BLaER1 treated with 17β-estradiol and CSF1 and Interleukin-3, amounts not matched to agents 10 nM and 100 nM (cell line): Measurements from ENCODE around the gene REEP6.

Experiments
- H3K27ac ChIP-seq, 11 experiments: shearing (Covaris generic); formaldehyde crosslinking; 2 replicates each; pipeline ENCODE4 v1.8.1; 2022
- H3K27me3 ChIP-seq, 11 experiments: shearing (Covaris generic); formaldehyde crosslinking; 2 replicates each; pipeline ENCODE4 v1.8.1; 2022
- H3K36me3 ChIP-seq, 11 experiments: shearing (Covaris generic); formaldehyde crosslinking; 2 replicates each; pipeline ENCODE4 v1.8.1; 2022
- H3K4me1 ChIP-seq, 10 experiments: shearing (Covaris generic); formaldehyde crosslinking; 2 replicates each; pipeline ENCODE4 v1.8.1; 2022
- H3K4me2 ChIP-seq, 11 experiments: shearing (Covaris generic); formaldehyde crosslinking; 2 replicates each; pipeline ENCODE4 v1.8.1; 2022
- H3K4me3 ChIP-seq, 10 experiments: shearing (Covaris generic); formaldehyde crosslinking; 2 replicates each; pipeline ENCODE4 v1.8.1; 2022
- H3K9ac ChIP-seq, 11 experiments: shearing (Covaris generic); formaldehyde crosslinking; 2 replicates each; pipeline ENCODE4 v1.8.1; 2022
- H3K9me3 ChIP-seq, 11 experiments: shearing (Covaris generic); formaldehyde crosslinking; replicated peaks in 1 of 11; 2 replicates each; pipeline ENCODE4 v1.8.1; 2022
- H4K20me1 ChIP-seq, 11 experiments: shearing (Covaris generic); formaldehyde crosslinking; 2 replicates each; pipeline ENCODE4 v1.8.1; 2022
- Cebpa-rat ChIP-seq, 11 experiments: shearing (Covaris generic); IDR thresholded peaks; 2 replicates each; pipeline ENCODE4 v1.8.1; 2022

REEP6 gene

GRCh38 chr19:1449467-1450442 is 41.2 kb upstream of the REEP6 start, which contains the start of gene APC2:
Gene APC2 (plus strand): TSS chr19:1450121. CDS start chr19:1453002, 2,881 bp downstream.
- Histone ChIP-seq H3K27me3 (peaks cover 93 to 100% (median 96%) of the 10 kb centered on the region in 11 experiments), H4K20me1 (peaks cover 26 to 98% (median 82%) of the 10 kb centered on the region in 11 experiments; a peak in 21 of 22 replicates), H3K4me2 (peak within 1 kb of the TSS in 9 of 11 experiments; percentile 18 to 76 (median 64); a peak in 18 of 22 replicates), H3K4me1 (peaks cover 24 to 52% (median 35%) of the 10 kb centered on the region in 10 experiments; a peak in 18 of 20 replicates), H3K9me3 (peaks cover 0 to 3% (median 0%) of the 10 kb centered on the region in 11 experiments; a peak in 2 of 22 replicates), H3K4me3 (peak within 1 kb of the TSS in 7 of 10 experiments; percentile 17 to 54 (median 42); a peak in 11 of 20 replicates), H3K36me3 (no peaks in the 10 kb centered on the region), H3K27ac (no peak within 1 kb of the TSS), H3K9ac (0 out of 22 replicates have a peak within 1 kb of the TSS, but pooled peaks of 1 of the 11 experiments have one; percentile 44)
- no peak for TF ChIP-seq Cebpa-rat (IDR thresholded peaks at IDR 0.05)

- peak overlapping the region in 2 of 11 experiments; percentile 55; a peak in 3 of 22 replicates for H3K4me2 ChIP-seq
- H3K36me3 ChIP-seq, result no peaks in the 10 kb centered on the region
- peaks cover 33 to 54% (median 45%) of the 10 kb centered on the region in 10 experiments for H3K4me1 ChIP-seq
- H3K27ac ChIP-seq, result no peak overlapping the region
- H4K20me1 ChIP-seq, result peaks cover 26 to 97% (median 73%) of the 10 kb centered on the region in 11 experiments; a peak in 21 of 22 replicates
- TF ChIP-seq Cebpa-rat (IDR thresholded peaks at IDR 0.05), result no peak
- H3K4me3 ChIP-seq, result no peak overlapping the region
- H3K9me3 ChIP-seq, result peaks cover 0 to 7% (median 0%) of the 10 kb centered on the region in 11 experiments; a peak in 2 of 22 replicates
- H3K27me3 ChIP-seq, result peaks cover 83 to 100% (median 92%) of the 10 kb centered on the region in 11 experiments
- H3K9ac ChIP-seq, result no peak overlapping the region
Measured at GRCh38 chr19:1450735-1451731, 39.9 kb upstream of the REEP6 start.

GRCh38 chr19:1451916-1452801 is 38.8 kb upstream of the REEP6 start:
- Histone ChIP-seq H3K36me3 (no peaks in the 10 kb centered on the region), H3K27me3 (peaks cover 81 to 100% (median 92%) of the 10 kb centered on the region in 11 experiments), H3K9ac (no peak overlapping the region), H3K9me3 (peaks cover 0 to 7% (median 0%) of the 10 kb centered on the region in 11 experiments; a peak in 2 of 22 replicates), H3K4me1 (peaks cover 33 to 57% (median 53%) of the 10 kb centered on the region in 10 experiments), H3K27ac (no peak overlapping the region), H3K4me2 (no peak overlapping the region), H4K20me1 (peaks cover 17 to 97% (median 73%) of the 10 kb centered on the region in 11 experiments; a peak in 20 of 22 replicates), H3K4me3 (no peak overlapping the region)
- TF ChIP-seq Cebpa-rat (IDR thresholded peaks at IDR 0.05), result no peak

GRCh38 chr19:1452802-1453524 is 38.0 kb upstream of the REEP6 start:
- Histone ChIP-seq H3K27me3 (peaks cover 78 to 100% (median 92%) of the 10 kb centered on the region in 11 experiments), H4K20me1 (peaks cover 9 to 95% (median 69%) of the 10 kb centered on the region in 11 experiments; a peak in 20 of 22 replicates), H3K9me3 (peaks cover 0 to 7% (median 0%) of the 10 kb centered on the region in 11 experiments; a peak in 1 of 22 replicates), H3K9ac (no peak overlapping the region), H3K4me2 (peak overlapping the region; percentile 35 to 97 (median 84); a peak in 20 of 22 replicates), H3K36me3 (no peaks in the 10 kb centered on the region; a peak in 1 of 22 replicates), H3K27ac (no peak overlapping the region), H3K4me1 (peaks cover 32 to 61% (median 53%) of the 10 kb centered on the region in 10 experiments), H3K4me3 (no peak overlapping the region)
- TF ChIP-seq Cebpa-rat (IDR thresholded peaks at IDR 0.05), result no peak

- no peak overlapping the region; a peak in 1 of 20 replicates for H3K4me3 ChIP-seq
- 0 out of 22 replicates have a peak, but pooled peaks cover 0 to 7% (median 0%) of the 10 kb centered on the region in 11 experiments for H3K9me3 ChIP-seq
- peak overlapping the region in 4 of 11 experiments; percentile 13 to 52 (median 29); a peak in 3 of 22 replicates for H3K9ac ChIP-seq
- TF ChIP-seq Cebpa-rat (IDR thresholded peaks at IDR 0.05), result no peak
- H4K20me1 ChIP-seq, result peaks cover 6 to 95% (median 64%) of the 10 kb centered on the region in 11 experiments; a peak in 20 of 22 replicates
- H3K4me2 ChIP-seq, result peak overlapping the region; percentile 35 to 97 (median 84); a peak in 21 of 22 replicates
- no peaks in the 10 kb centered on the region; a peak in 1 of 22 replicates for H3K36me3 ChIP-seq
- H3K4me1 ChIP-seq, result peaks cover 32 to 61% (median 53%) of the 10 kb centered on the region in 10 experiments
- H3K27me3 ChIP-seq, result peaks cover 70 to 99% (median 91%) of the 10 kb centered on the region in 11 experiments
- H3K27ac ChIP-seq, result peak overlapping the region in 6 of 11 experiments; percentile 3 to 91 (median 50); a peak in 9 of 22 replicates
Measured at GRCh38 chr19:1453525-1454364, 37.2 kb upstream of the REEP6 start.

GRCh38 chr19:1455002-1455335 is 36.0 kb upstream of the REEP6 start:
- no peak for TF ChIP-seq Cebpa-rat (IDR thresholded peaks at IDR 0.05)
- H3K4me2 ChIP-seq, result peak overlapping the region; percentile 79 to 97 (median 87)

More at GRCh38 chr19:1455002-1455335, 36.0 kb upstream of the REEP6 start:
- H3K27ac ChIP-seq, result peak overlapping the region in 8 of 11 experiments; percentile 54 to 91 (median 79); a peak in 16 of 22 replicates
- H3K9me3 ChIP-seq, result 0 out of 22 replicates have a peak, but pooled peaks cover 0 to 7% (median 0%) of the 10 kb centered on the region in 11 experiments
- H3K27me3 ChIP-seq, result peaks cover 58 to 88% (median 80%) of the 10 kb centered on the region in 11 experiments
- peaks cover 0 to 4% (median under 1%) of the 10 kb centered on the region in 11 experiments; a peak in 7 of 22 replicates for H3K36me3 ChIP-seq
- H3K9ac ChIP-seq, result peak overlapping the region in 8 of 11 experiments; percentile 39 to 82 (median 70); a peak in 14 of 22 replicates
- peaks cover 11 to 95% (median 61%) of the 10 kb centered on the region in 11 experiments; a peak in 20 of 22 replicates for H4K20me1 ChIP-seq
- H3K4me1 ChIP-seq, result peaks cover 44 to 63% (median 52%) of the 10 kb centered on the region in 10 experiments
- peak overlapping the region; percentile 23 to 54 (median 46); a peak in 15 of 20 replicates for H3K4me3 ChIP-seq
